GM21447 (cell line): Measurements from ENCODE around the gene UVRAG.

Source experiments
- ATAC-seq: cut with Tn5 transposase; IDR thresholded peaks from one replicate; pipeline ENCODE4 v1.9.1; 2021; ENCODE audit not compliant: unreplicated experiment

Gene UVRAG

DNA sequence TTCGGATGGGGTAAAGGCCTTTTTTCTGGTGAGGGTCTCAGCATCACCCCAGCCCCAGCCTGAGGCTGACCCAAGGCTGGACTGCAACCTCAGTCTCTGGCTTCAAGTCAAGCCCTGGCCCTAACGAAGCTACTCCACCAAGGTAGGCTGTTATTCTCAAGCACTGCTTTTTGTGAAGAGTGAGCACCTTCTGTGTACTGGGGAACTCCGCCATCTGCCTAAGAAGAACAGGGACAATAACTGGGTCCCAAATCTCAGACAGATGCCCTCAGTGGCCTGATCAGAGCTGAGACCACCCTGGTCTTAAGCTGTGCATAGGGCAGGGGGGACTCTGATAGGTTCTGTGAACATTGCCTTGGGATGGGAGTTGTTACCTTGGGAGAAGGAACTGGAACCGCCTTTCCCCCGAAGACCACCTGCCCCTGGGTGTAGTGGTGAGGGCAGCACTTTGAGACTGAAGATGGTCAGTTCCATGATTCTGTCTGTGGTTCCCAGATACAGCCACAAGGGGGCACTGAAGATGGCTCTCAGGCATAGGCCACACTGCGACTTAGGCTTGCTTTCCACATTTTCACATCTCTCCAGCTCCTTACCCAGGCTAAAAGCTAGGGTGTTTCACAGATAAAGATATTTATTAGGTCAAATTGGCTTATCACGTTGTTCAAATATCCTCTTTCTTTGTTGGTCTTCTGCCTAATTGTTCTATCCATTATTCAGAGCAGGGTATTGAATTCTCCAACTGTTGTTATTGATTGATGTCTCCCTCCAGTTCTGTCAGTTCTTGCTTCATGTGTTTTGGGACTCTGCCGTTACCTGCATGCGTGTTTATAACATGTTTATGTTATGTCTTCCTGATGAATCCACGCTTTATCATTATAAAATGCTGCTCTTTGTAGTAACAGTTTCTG, 11.8 kb upstream of the UVRAG start:
- peak; percentile 58 for ATAC-seq

DNA sequence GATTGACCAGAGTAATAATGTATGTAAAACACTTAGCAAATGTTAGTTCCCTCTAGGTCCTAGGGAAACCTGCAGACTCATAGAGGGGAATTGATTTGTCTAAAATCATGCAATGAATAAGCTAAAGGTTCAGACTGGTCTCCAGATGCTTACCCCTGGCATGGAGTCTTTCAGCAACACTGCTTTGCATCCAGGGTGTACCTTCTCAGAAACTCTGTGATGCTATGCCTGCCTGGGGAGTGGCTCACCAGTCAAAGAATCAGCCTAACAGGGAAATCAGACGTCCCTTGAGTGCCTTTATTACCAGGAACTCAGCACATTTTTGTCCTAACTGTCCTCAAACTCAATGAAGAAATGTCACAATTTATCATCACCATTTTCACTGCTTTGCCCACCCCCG, 5.9 kb upstream of the UVRAG start:
- no peak for ATAC-seq

DNA sequence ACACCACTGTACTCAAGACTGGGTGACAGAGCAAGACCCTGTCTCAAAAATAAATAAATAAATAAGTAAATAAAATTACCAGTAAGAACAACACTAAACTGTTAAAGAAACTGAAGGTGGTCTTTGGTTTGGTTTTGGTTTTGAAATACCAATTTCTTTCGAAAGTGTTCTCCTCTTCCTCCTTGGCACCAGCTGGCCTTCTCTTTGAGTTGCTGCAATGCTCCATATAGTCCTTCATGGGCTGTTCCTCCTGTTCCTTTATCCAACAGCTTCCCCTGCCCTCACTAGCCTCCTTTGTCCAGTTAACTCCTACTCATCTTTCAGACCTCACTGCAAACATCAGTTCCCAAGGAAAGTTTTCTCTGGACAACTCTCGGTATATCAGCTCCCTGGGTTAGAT, 5.0 kb upstream of the UVRAG start:
- no peak for ATAC-seq

DNA sequence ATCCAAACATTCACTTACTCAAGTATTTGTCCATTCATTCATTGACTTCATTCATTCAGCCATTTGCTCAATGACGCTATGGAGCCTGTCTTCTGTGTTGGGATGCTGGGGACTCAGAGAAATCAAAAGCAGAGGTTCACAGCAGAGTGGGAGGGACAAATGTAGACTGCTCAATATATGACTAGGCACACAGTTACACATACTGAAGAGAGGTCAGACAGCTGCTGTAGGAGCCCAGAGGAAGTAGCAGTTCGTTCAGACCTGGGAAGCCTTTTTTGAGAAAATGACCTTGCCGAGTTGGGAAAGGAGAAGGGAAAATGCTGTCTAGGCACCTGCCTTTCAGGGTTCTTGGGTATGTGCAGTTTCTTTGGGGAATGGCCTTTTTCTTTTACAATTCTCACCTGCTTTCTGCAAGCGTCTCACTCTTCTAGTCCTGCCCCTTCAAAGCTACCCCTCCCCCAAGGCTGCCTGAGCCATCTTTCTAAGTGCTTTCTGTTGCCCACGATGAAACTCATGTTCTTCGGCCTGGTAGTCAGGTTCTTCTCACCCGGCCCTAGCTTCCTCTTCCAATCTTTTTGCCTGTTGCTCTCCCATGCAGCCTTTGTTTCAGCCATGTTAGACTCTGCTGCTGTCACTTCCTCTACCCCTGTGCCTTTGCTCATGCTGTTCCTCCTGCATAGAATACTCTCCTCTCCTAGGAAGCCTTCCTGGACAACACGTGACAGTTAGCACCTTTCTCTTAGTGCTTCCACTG, 4.2 kb upstream of the UVRAG start:
- ATAC-seq = no peak

DNA sequence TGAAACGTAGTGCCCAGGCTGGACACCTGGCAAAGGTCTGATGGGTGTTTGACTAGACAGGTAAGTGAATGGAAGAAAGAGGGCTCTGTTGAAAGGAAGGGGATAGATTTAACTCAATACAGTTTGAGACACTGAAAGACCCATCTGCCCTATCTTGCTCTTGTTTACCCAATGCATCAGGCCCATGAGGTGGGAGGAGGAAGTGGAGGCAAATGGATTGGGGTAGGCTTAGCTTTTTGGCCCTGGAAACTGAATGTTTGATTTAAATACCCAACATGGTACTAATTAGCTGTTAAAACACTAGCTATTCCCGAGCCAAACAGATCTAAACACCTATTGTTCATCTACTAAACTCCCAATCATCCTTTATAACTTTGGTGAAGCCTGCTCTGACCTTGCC, 3.5 kb upstream of the UVRAG start:
- ATAC-seq = no peak

DNA sequence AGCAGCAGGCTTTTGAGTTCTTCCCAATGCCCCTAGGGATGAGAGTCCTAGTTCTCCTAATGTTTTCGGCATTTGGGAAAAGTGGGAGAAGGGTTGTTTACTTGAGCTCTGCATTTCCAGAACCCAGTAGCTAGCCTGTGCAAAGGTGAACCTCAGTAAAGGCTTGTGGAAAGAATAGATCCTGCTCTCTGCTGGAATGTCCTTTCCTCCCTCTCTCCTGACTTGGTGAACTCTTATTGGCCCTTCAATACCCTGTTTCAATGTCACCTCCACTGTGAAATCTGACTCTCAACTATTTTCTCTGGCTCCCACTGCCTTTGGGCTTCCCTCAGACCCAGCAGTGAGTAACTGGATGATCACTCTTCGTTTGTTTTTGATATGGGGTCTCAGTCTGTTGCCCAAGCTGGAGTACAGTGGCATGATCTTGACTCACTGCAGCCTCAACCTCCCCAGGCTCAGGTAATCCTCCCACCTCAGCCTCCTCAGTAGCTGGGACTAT, 2.4 kb upstream of the UVRAG start:
- no peak for ATAC-seq

DNA sequence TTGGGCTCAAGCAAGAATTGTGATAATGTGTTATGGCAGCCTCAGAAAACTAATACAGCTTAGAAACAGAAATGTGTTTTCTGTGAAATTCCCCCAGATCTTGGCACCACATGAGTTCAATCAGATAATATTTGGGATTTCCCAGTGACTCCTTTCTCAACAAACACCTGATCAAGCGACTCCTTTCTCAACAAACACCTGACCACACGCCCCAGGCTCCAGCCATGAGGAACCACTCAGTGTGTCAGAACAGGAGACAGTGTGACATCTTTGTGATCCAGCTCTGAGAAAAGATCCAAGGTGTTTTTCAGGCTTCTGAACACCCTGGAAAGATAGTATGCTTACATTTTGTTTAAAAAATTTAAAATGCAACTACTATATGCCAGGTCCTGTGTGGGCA, 1.9 kb upstream of the UVRAG start:
- ATAC-seq = no peak

DNA sequence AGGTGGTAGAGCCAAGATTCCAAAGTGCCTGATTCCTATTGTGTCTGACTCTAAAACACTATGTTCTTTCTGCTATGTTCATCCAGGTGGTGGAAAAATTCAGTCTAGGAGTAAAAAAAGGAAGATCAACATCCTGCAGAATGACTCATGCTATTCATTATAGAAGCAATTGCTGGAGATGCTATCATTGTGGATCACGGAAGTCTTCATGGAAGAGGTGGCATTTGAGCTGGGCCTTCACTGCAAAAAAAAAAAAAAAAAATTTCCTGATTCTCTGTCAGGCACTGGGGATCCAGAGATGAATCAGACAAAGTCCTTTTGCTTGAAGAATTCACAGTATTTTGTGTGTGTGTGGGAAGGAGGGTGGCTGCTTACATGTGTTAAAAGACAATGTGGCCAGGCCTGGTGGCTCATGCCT, 1.4 kb upstream of the UVRAG start:
- ATAC-seq = no peak

DNA sequence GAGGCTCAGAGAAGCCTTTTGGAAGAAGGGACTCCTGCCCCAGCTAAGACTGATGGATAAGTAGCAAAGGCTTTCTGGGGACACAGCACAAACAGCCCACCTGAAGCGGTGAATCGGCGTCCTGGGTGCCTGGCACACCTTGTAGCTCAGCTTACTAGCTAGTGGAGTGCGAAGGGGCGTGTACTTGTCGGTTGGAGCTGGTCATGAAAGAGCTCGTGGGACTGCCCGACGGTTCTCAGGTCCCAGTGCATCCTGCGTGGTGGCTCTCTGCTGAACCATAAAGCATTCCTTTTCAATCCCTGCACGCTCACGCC, 690 bp upstream of the UVRAG start:
- peak; percentile 20 for ATAC-seq

DNA sequence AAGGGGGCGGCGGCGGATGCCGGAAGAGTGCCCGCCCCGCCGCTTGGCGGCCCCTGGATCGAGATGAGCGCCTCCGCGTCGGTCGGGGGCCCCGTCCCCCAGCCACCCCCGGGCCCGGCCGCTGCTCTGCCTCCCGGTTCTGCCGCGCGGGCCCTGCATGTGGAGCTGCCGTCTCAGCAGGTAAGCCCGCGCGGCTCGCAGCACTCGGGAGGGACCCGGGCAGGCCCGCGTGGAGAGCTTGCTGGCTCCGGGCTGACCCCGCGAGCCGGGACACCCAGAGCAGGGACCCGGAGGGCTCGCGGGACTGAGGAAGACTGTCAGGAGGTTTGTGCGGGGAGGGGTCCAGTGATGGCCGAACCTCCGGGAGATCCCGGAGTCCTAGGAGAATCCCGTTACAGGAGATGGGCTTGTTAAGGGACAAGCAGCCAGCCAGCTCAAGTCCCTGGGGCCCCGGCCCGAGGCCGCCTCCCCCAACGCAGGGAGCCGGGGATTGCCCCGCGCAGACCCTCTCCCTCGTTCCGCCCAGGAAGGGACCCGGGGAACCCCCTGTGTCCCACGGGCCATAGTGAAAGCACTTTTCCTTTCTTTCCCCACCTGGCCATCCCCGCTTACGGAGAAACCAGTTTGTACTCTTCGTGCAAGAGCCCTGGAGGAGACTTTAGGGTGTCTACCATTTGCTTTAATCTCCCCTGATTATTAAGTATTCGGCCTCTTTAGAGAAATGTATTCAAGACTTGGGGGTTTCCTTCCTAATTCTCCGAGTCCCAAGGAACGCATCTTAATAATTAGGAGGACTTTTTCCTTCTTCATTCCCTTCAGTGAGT, 547 bp downstream of the UVRAG start:
- ATAC-seq = peak; percentile 11

DNA sequence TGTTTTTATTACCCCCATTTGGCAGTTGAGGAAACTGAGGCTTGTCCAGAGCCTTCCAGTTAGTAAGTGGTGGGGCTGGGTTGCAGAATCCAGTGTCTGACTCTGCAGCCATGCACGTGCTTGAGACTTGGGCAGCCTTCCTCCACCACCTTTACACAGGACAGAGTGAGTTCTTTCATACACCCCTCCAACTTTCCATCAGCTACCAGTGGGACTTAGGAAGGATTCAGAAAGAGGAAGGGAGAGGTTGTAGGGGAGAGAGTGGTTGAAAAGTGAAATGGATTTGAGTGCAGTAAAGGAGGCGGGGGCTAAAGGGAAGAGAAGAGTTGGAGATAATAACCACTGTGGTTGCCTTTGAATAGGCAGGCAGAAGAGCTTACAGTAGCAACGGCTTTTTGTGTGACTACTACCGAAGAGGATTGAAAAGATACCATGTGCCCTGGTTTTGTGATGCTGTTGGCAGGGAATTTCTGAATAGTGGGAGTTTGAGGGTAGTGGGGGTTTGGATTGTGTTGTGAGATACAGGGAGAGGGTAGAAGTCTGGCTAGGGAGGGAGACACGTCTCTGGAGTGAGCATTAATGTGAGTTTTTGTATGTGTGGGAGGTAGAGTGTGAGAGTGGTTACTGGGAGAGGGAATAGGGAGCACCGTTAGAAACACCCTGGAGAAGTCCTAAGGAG, 1.7 kb downstream of the UVRAG start:
- no peak for ATAC-seq

DNA sequence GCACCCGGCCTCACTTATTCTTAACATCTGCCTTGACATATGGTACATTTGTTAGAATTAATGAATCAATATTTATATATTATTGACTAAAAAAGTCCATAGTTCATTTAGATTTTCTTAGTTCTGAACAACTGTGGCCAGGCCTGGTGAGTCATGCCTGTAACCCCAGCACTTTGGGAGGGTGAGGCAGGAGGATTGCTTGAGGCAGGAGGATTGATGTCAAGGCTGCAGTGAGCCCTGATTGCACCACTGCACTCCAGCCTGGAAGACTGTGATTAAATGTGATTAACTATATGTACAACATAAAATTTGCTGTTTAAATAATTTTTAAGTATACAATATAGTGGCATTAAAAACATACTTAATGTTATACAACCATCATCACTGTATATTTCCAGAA, 5.6 kb downstream of the UVRAG start:
- ATAC-seq = no peak

DNA sequence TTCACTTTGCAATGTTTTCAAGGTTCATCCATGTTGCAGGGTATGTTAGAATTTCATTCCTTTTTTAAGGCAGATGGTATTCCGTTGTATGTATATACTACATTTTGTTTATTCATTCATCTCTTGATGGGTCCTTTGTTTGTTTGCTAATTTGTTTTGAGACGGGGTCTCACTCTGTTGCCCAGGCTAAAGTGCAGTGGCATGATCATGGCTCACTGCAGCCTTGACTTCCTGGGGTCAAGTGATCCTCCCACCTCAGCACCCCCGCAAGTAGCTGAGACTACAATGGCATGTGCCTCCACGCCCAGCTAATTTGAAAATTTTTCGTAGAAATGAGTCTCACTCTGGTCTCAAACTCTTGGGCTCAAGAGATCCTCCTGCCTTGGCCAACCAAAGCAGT, 6.2 kb downstream of the UVRAG start:
- no peak for ATAC-seq

DNA sequence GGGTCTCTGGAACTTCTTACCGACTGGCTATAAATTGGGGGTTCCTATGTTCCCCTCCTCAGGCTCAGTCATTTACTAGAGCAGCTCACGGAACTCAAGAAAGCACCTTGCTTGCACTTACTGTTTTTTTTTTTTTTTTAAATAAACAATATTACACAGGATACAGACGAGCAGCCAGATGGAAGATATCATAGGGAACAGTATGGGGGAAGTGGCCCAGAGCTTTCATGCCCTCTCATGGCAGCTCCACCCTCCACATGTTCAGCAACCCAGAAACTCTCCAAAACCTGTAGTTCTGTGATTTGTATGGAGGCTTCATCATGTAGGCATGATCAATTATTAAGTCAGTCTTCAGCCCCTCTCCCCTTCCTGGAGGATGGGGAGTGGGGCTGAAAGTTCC, 7.5 kb downstream of the UVRAG start:
- ATAC-seq = no peak

DNA sequence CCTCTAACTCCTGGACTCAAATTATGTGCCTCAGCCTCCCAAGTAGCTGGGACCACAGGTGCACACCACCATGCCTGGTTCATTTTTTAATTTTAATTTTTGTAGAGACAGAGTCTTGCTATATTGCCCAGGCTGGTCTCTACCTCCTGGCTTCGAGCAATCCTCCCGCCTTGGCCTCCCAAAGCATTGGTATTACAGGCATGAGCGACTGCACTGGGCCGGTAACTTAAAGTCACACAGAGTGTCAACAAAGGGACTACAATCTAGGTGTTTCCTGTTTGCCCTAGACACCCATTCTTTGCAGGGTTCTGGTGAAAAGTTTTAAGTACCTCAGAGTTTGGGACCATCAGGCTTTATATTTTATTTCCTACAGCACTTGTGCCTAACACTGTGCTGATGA, 8.4 kb downstream of the UVRAG start:
- no peak for ATAC-seq

DNA sequence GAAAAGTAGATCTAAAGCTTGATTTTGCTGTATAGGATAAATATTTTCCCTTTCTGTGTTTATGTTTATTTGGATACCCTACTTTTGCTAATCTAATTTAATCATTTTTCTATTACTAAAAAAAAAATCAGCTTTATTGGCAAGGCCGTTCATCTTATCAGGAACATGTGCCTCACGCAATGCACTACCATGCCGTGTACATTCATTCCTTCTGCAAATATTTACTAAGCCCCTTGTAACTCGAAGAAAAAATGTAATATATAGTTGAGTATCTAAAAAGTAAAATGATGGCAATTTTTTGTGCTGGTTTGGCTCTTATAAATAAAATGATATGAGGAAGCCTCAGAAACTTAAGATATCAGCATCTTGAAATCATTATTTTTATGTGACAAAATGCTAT, 8.9 kb downstream of the UVRAG start:
- ATAC-seq = no peak

DNA sequence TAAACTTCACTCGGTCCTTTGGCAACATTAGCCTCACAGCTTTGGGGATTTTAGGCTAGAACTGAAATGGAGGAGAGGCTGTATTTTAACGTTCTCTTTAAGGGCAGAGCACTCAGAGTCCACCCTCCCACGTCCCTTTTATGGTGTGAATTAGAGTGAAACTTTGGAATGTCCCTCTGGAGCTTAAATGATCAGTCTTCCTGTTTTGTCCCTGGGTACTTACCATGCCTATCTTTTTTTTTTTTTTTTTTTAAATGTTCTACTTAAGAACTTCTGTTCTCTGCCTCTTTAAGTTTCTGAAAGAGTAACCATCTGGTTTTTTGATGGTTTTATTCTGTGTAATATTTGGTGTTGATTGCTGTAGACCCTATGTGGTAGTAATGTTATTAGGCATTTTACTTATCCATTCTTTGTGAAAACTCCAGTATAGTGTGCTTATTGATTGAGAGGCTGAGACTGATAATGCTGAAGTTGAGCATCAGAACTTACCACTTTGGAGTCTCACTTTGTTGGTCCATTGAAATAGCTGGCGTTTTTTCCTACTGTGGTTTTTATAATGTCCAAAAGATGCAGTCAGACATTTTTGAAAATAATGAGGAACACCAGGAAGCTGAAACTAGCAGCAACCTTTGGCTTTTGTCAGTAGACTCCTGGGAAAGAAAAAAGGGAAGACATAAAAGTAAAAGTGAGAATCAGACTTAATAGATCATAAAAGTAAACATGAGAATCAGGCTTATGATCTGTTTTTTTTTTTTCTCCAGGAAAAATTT, 11.6 kb downstream of the UVRAG start:
- ATAC-seq = no peak

DNA sequence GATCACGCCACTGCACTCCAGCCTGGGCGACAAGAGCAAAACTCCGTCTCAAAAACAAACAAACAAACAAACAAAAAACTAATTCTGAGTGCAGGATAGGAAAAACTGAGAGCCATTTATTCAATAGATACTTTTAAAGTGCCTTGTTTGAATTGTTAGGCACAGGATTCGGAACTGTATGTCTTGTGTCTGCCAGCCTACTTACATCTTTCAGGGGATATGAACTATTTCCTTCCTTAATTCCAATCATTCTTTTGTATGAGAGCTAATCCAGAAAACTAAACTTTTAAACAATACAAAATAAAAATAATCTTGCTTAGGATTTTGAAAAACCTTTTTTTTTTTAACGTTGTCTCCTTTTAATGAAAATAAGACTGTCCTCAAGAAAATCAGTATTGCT, 12.6 kb downstream of the UVRAG start:
- no peak for ATAC-seq

DNA sequence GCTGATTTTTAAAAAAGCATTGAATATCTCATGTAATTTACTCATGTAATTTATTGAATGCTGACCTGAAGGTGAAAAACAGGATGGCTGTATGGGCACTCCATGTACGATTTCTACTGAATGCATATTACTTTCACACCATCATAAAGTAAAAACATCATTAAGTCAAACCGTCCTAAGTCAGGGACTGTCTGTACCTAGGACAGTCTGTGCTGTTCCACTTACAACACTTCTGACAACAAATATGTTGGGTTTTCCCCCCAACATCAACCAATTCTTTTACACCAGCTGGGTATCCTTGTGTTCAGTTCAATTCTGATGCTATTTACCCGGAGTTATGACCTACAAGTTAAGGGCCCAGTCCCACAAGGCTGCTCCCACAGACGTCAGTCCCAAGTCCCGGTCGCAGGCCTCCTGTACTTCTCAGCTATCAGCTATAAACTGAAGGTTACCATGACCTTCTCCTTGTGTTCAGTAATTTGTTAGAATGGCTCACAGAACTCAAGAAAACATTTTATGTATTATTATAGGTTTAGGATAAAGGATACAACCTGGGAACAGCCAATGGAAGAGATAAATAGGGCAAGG, 17.0 kb downstream of the UVRAG start:
- ATAC-seq = no peak

DNA sequence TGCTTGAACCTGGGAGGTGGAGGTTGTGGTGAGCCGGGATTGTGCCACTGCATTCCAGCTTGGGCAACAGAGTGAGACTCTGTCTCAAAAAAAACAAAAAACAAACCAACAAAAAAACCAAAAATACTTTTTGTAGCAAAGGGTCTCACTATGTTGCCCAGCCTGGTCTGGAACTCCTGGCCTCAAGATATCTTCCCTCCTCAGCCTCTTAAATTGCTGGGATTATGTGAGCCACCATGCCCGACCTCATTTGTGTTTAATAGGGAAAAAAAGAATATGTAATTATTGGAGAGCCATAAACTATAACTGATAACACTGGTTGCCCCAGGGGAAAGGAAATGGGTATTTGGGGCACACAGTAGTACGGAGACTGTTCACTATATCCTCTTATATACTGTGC, 19.7 kb downstream of the UVRAG start:
- ATAC-seq = no peak
